ENCODE measurements around the gene RASSF1. TPM values are rescaled to one million over a fixed set of nuclear protein-coding genes. Genes with fewer than 3 reads are reported as not detected.
A peak's percentile ranks its signal among the peaks of the same experiment; 100 is the strongest.

RASSF1 gene
- total RNA-seq, 1 experiment from 2014 or later = 11.4 TPM

DNA sequence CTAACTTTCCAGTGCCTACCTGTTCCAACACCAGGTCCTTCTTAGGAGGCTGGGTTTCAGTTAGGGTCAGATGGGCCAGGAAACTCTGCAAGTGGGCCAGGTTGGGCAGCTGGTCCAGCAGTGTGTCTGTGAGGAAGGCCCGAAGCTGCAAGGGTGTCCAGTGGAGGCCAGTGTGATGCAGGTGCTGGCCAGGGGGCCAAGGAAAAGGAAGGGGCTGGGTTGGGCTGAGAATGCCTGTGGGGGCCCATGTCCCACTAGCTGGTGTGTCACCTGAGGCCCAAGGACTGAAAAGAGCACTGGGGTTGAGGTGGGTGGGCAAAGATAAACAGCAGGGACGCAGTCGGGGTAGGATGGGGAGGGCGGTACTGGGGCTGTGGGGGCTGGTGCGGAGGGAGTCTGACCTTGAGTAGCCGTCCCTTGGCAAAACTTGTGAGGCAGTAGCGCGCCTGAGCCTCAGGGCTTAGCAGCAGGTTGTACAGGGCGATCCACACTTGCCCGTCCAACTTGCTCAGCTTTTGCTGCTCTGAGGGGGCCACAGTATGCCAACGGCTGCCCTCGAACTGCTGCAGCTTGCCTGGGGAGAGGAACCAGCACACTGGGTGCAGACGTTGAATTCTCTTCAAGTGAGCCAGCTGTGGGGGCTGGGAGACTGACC lies 1.5 kb upstream of the RASSF1 start:
- H3K4me3 ChIP-seq (ENCODE audit: insufficient read depth, low read depth, low read length) = no peak overlapping the region
- H3K36me3 ChIP-seq (replicated peaks; ENCODE audit: control insufficient read depth, insufficient read depth, low read length) = no peaks in the 10 kb centered on the region
- H3K27me3 ChIP-seq (ENCODE audit: control insufficient read depth, insufficient read depth, low read length) = peaks cover 53% of the 10 kb centered on the region
- no peak for DNase-seq

DNA sequence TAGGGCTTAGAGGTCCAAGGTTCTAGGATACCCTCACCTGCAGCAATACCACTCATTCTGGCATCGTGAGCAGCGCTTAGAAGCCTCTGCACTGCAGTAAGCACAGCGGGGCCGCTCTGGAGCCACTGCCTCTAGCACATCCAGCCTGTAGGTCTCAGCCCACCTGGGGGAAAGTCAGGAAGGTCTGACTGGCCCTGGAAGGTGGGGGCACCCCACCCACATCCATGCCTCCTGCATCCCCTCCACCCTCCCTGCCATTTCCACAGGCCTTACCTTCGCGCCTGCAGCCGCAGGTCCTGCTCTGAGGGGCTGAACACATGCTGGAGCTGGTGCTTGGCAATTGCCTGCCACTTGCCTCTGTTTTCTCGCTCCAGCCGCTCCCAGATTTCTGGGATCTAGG lies 901 bp upstream of the RASSF1 start:
- peaks cover 53% of the 10 kb centered on the region for H3K27me3 ChIP-seq (ENCODE audit: control insufficient read depth, insufficient read depth, low read length)
- H3K4me3 ChIP-seq (ENCODE audit: insufficient read depth, low read depth, low read length) = no peak overlapping the region
- no peaks in the 10 kb centered on the region for H3K36me3 ChIP-seq (replicated peaks; ENCODE audit: control insufficient read depth, insufficient read depth, low read length)
- DNase-seq = peak; percentile 56

DNA sequence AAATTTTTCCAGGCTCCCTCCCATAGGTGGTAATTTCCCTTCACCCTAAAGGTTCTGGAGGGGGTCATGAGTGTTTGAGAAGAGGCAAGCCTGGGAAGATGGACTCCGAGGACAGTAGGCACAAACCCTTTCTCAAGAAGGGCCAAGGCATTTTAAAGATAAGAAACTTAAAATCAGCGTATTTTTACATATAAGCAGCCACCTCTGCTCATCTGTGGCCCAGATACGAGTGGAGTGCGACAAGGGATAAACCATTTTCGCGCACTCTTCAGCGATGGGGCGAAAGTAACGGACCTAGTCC lies 539 bp downstream of the RASSF1 start:
- no peak for DNase-seq
- Histone ChIP-seq H3K4me3 (ENCODE audit: insufficient read depth, low read depth, low read length) (peak overlapping the region; percentile 58), H3K36me3 (replicated peaks; ENCODE audit: control insufficient read depth, insufficient read depth, low read length) (no peaks in the 10 kb centered on the region), H3K27me3 (ENCODE audit: control insufficient read depth, insufficient read depth, low read length) (peaks cover 43% of the 10 kb centered on the region)

DNA sequence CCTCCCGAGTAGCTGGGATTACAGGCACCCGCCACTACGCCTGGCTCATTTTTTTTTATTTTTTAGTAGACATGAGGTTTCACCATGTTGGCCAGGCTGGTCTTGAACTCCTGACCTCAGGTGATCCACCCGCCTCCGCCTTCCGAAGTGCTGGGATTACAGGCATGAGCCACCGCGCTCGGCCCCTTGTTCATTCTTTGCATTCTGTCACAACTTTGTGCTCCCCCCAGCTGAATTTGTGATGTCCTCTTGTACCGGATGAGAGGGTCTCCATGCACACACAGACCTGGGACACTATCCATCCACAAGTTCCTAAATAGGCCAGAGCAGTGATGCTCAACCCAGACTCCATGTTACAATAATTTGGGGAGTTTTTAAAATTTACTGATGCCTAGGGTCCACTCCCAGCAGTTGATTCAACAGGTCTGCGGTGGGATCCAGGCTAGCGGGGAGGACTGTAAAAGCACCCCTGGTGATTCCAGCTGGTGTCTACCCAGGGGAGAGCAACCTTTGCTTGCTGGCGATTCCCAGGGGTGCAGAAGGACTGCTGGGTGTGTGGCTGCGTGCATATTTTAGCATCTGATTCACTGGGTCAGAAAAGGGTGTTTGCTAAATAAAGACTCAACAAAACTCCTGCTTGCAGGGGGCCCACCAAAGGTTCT lies 1.0 kb downstream of the RASSF1 start:
- no peak for DNase-seq
- peaks cover 39% of the 10 kb centered on the region for H3K27me3 ChIP-seq (ENCODE audit: control insufficient read depth, insufficient read depth, low read length)
- no peak overlapping the region for H3K4me3 ChIP-seq (ENCODE audit: insufficient read depth, low read depth, low read length)
- no peaks in the 10 kb centered on the region; the same call in 1 of the 2 replicates for H3K36me3 ChIP-seq (replicated peaks; ENCODE audit: control insufficient read depth, insufficient read depth, low read length)

DNA sequence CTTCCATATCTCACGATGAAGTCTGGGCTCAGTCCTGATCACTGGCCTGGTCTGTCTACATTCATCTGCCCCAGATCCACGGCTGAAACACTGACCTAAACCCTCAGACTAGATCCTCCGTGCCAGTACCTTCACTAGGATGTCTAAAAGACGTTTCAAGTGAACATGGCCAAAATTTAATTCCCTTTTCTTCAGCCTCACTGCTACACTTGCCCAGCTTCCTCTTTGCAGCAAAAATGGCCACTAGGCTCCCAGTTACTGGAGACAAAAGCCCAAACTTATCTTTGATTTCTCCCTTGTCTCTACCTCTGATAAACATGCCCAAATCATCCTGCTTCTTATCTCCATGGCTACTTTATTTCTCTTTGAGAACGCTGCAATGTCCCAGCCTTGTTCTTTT lies 1.7 kb downstream of the RASSF1 start:
- Histone ChIP-seq H3K4me3 (ENCODE audit: insufficient read depth, low read depth, low read length) (no peak overlapping the region), H3K36me3 (replicated peaks; ENCODE audit: control insufficient read depth, insufficient read depth, low read length) (peaks cover 4% of the 10 kb centered on the region), H3K27me3 (ENCODE audit: control insufficient read depth, insufficient read depth, low read length) (peaks cover 38% of the 10 kb centered on the region)
- no peak for DNase-seq

DNA sequence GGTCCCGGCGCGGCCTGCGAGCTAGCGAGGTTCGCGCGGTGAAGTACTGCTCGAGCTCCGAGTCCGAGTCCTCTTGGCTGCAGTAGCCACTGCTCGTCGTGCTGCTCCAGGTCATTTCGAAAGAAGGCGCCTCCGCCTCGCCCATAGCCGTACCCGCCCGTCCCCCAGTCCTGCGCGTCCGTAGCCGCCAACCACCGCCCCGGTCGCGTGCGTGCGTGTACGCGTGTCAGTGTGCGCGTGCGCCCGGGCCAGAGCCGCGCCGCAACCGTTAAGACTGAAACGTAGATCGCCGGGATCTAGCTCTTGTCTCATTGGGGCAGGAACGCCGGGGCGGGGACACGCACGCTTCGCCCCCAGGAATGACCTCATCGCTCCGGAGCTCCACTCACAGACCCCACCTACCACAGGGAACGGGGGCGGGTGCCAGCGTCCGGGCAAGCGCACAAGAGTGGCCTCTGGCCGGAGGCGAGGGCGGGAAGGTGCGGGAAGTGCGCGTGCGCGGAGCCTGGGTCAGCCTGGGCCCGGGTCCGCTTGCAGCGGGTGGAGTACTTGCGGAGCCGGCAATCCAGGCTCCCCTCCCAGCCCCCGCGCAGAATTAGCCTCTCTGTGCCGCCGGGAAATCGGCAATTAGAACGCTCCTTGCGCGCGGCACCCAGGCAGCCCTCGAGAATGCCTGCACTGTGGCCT lies 3.3 kb downstream of the RASSF1 start:
- Histone ChIP-seq H3K27me3 (ENCODE audit: control insufficient read depth, insufficient read depth, low read length) (peaks cover 29% of the 10 kb centered on the region), H3K36me3 (replicated peaks; ENCODE audit: control insufficient read depth, insufficient read depth, low read length) (peaks cover 4% of the 10 kb centered on the region), H3K4me3 (ENCODE audit: insufficient read depth, low read depth, low read length) (peak overlapping the region; percentile 98)
- DNase-seq = peak; percentile 100

DNA sequence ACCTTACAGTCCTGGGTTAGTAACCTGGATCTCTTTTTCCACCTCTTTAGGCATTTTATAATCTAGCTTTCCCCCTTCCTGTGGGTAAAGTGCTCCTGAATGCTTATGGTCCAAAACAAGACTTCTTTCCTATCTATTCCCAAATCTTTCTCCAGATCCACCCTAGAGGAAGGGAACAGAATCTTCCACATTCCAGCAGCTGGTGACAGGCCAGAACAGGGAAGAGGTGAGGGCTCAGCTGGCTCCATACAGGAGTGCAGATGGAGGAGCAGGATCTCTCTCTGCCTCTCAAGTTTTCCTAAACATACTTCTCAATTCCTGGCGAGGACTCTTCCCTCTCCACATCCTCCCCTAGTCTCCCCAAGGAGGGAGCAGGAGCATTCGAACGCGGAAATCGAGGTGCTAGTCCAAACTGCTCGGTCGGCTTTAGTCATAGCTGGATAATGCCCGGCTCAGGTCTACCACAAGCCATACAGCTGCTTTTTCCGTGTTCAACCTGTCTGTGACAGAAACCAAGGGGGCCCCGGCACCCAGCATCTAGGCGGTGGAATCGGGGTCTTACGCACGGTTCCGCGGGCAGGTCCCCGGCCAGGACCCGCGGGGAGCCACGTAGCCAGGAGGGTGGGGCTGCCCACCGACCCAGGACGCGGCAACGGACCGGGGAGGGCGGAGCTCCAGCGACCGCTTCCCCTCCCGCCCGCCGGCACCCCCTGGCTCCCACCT lies 4.0 kb downstream of the RASSF1 start:
- peak; percentile 93 for DNase-seq

DNA sequence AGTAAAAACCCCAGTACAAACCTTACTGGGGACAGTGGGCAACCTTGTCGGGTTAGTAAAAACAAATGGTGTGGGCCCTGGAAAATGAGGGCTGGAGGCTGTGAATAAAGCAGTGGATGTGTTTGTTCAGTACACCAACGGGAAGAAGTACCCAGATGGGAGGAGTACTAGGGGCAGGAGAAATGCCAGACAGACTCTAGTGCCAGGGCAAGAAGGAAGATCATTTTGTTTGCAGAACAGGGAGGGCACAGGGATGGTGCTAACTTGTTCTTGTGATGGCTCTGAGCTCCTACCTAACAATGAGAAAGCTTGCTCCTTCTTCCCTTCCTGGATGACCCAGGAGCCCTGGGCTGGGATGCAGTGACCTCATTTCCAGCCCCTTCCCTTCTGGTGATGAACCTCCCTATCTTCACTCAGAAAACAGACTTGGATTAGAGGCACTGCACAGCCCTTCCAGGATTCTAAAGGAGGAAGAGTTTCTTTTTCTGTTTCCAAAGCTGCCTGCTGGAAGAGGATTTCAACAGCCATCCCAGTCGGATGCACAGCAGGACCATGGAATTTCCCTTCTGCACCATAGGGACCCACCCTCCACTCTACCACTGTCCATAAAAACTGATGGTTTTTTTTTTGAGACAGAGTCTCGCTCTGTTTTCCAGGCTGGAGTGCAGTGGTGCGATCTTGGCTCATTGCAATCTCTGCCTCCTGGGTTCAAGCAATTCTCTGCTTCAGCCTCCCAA lies 6.1 kb downstream of the RASSF1 start:
- no peak for DNase-seq
- H3K4me3 ChIP-seq (ENCODE audit: insufficient read depth, low read depth, low read length) = no peak overlapping the region
- peaks cover 25% of the 10 kb centered on the region for H3K36me3 ChIP-seq (replicated peaks; ENCODE audit: control insufficient read depth, insufficient read depth, low read length)
- peaks cover 5% of the 10 kb centered on the region for H3K27me3 ChIP-seq (ENCODE audit: control insufficient read depth, insufficient read depth, low read length)

More for the DNA sequence above, 4.0 kb downstream of the RASSF1 start:
- peak overlapping the region; percentile 98 for H3K4me3 ChIP-seq (ENCODE audit: insufficient read depth, low read depth, low read length)
- peaks cover 9% of the 10 kb centered on the region for H3K36me3 ChIP-seq (replicated peaks; ENCODE audit: control insufficient read depth, insufficient read depth, low read length)
- peaks cover 26% of the 10 kb centered on the region for H3K27me3 ChIP-seq (ENCODE audit: control insufficient read depth, insufficient read depth, low read length)

DNA sequence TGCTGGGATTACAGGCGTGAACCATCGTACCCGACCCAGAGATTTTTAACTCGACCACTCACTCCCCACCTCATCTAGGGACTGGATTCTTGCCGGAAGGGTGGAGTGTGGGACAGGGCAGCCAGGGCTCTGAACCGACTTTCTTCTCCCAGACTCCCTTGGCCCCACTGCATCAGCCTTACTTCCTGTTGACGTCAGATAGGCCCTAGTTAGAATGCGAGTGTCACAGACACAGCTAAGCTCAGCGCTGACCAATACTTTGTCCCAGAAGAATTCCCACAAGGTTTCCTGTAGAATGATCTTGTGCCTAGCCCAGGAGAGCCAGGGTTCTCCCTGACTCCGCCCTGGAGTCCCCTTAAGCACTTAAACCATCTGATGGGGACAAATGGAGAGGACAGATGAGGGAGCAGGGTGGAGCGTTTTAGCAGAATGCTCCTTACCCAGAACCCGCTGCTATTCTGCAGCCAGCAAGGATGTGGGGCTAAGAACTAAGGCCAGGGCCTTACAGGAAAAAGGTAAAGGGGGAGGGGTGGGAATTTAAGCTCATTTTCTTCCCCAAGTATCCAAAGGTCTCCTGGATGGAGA lies 6.8 kb downstream of the RASSF1 start:
- Histone ChIP-seq H3K27me3 (ENCODE audit: control insufficient read depth, insufficient read depth, low read length) (peaks cover 3% of the 10 kb centered on the region; the same call in 1 of the 2 replicates), H3K36me3 (replicated peaks; ENCODE audit: control insufficient read depth, insufficient read depth, low read length) (peaks cover 25% of the 10 kb centered on the region), H3K4me3 (ENCODE audit: insufficient read depth, low read depth, low read length) (no peak overlapping the region)
- DNase-seq = no peak

DNA sequence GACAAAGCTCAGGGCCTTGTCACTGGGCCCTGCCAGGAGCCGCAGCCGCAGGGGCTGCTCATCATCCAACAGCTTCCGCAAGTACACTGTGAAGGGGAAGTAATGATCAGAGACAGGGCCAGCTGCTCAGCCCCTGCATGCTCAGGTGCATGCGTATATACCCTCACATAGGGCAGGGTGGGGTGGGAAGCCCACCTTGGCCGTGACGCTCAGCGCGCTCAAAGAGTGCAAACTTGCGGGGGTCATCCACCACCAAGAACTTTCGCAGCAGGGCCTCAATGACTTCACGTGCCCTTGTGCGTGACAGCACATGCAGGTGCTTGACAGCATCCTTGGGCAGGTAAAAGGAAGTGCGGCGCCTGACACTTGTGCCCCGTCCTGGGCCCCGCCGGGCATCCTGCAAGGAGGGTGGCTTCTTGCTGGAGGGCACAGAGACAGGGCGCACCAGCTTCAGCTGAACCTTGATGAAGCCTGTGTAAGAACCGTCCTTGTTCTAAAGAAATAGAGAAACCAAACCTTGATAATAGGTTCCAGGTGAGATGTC lies 9.2 kb downstream of the RASSF1 start:
- Histone ChIP-seq H3K4me3 (ENCODE audit: insufficient read depth, low read depth, low read length) (no peak overlapping the region), H3K36me3 (replicated peaks; ENCODE audit: control insufficient read depth, insufficient read depth, low read length) (peaks cover 25% of the 10 kb centered on the region), H3K27me3 (ENCODE audit: control insufficient read depth, insufficient read depth, low read length) (no peaks in the 10 kb centered on the region)
- DNase-seq = no peak

DNA sequence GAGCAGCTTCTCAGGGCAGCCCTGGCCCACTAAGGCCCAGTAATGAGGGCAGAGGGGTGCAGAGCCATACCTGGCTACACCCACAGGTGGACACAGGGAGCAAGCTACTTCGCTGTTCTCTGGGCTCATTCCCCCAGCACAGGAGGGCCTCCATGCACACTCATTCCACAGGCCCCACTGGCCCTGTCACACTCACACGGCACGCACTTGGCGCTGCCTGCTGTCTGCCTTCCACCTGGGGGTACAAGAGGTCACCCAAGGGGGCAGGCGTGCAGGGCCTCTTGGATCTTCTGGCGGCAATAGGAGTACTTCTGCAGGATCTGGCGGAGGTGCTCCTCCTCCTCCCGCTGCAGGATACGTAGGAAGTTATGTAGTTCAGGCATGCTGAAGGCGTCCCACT lies 10.3 kb downstream of the RASSF1 start:
- Histone ChIP-seq H3K36me3 (replicated peaks; ENCODE audit: control insufficient read depth, insufficient read depth, low read length) (peaks cover 27% of the 10 kb centered on the region), H3K4me3 (ENCODE audit: insufficient read depth, low read depth, low read length) (no peak overlapping the region)
- DNase-seq = no peak

DNA sequence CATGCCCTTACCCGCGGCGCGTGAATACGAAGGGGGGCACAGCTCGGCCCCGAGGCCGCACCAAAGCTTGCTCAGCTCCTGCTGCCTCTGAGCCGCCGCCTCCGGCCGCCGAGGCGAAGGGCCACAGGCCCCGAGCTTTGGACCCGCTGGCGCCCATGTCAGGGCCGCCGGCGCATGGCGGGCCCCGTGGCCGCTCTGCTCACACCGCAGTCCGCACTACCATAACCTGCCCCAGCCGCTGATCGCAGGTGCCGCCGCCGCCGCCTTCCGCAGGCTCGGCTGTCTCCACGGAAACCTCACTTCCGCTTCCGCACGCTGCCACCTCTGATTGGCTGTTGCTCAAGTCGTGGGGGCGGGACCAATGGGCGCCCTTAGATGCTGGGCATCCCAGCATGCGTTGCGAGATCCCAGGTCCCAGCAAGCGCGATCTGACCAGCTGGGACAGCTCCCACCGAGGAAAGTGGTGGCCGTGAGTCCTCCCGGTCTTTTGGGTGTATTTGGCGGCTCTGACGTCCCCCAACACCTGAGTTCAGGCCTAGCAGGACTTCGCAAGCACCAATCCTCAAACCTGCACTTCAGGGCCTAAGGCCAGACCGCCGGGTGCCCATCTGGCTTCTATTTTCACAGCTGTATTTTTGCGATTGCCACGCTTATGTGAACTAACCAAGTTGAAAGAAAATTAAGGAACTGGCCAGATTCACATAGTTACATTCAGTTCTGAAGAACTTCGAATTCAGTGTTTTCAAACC lies 12.5 kb downstream of the RASSF1 start, which contains the start of gene TUSC2:
Gene TUSC2, minus strand, starts transcription at position 281 of the 749 bp plus-strand sequence. Its CDS starts 124 bp downstream, at position 157.
- DNase-seq = peak; percentile 99
- peaks cover 26% of the 10 kb centered on the region for H3K36me3 ChIP-seq (replicated peaks; ENCODE audit: control insufficient read depth, insufficient read depth, low read length)

More for the DNA sequence above, 10.3 kb downstream of the RASSF1 start:
- no peaks in the 10 kb centered on the region for H3K27me3 ChIP-seq (ENCODE audit: control insufficient read depth, insufficient read depth, low read length)

DNA sequence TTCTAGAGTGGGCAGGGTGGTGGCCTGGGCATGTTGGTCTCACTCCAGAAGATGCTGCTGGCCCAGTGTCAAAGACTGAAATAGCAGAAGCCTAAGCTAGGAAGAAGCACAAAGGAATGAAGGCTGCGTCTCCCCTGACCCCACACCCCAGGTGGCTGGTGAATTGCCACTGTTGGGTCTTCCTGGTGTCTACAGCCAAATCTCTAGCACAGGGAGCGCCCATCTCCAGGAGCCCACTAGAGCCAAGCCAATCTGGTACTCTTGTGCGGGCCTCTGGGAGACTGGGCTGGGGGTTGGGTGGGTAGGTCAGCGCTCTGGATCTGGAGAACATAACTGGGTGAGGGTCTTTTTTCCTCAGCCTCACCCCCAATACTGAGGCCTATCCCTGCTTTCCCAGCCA lies 13.5 kb downstream of the RASSF1 start:
- peaks cover 25% of the 10 kb centered on the region for H3K36me3 ChIP-seq (replicated peaks; ENCODE audit: control insufficient read depth, insufficient read depth, low read length)
- H3K27me3 ChIP-seq (ENCODE audit: control insufficient read depth, insufficient read depth, low read length) = no peaks in the 10 kb centered on the region
- H3K4me3 ChIP-seq (ENCODE audit: insufficient read depth, low read depth, low read length) = peak overlapping the region; percentile 99
- DNase-seq = no peak

More for the DNA sequence above, 12.5 kb downstream of the RASSF1 start, which contains the start of gene TUSC2:
- Histone ChIP-seq H3K27me3 (ENCODE audit: control insufficient read depth, insufficient read depth, low read length) (no peaks in the 10 kb centered on the region), H3K4me3 (ENCODE audit: insufficient read depth, low read depth, low read length) (peak within 1 kb of the TSS; percentile 99)

Measured in H7 (cell line).